Prostate gland (tissue), 2 donors: Measurements from ENCODE around the gene ST6GALNAC5. TPM values are rescaled to one million over a fixed set of nuclear protein-coding genes. Genes with fewer than 3 reads are reported as not detected.

Experiments used
- DNase-seq: peaks from one replicate; pipeline ENCODE4 v3.0.0-alpha.2; 2019; ENCODE audit warnings: low spot score
- H3K27ac ChIP-seq, 2 donors: fragments of 200-600 bp; sonication (generic); 2 replicates each; pipeline ENCODE4 v1.5.1; 2017 to 2019
- H3K27me3 ChIP-seq: fragments of 200-600 bp; sonication (generic); replicated peaks from 2 replicates; pipeline ENCODE4 v1.5.1; 2019; ENCODE audit not compliant: insufficient read depth
- H3K36me3 ChIP-seq, 2 donors: fragments of 200-600 bp; sonication (generic); 1 replicate in 1 of 2; 2 replicates in 1 of 2; pipeline versions ENCODE4 v1.5.1 to v1.8.1; 2017 to 2019
- H3K4me1 ChIP-seq: fragments of 200-600 bp; sonication (generic); replicated peaks from 2 replicates; pipeline ENCODE4 v1.5.1; 2019
- H3K4me3 ChIP-seq, 2 donors: fragments of 200-600 bp; sonication (generic); 2 replicates each; pipeline ENCODE4 v1.5.1; 2017 to 2019
- H3K9me3 ChIP-seq: fragments of 200-600 bp; sonication (generic); 2 replicates; pipeline ENCODE4 v1.5.1; 2017
- CTCF ChIP-seq, 4 experiments: fragments of 200-600 bp in 2 of 4; fragments of 450-650 bp in 2 of 4; sonication (generic) in 2 of 4; IDR thresholded peaks; 1 replicate in 3 of 4; 2 replicates in 1 of 4; pipeline ENCODE4 v1.5.1; 2016 to 2019; ENCODE audit warnings: antibody characterized with exemption in 4 of 4, mild to moderate bottlenecking in 2 of 4, moderate library complexity in 2 of 4
- POLR2A ChIP-seq: fragments of 450-650 bp; IDR thresholded peaks from one replicate; pipeline ENCODE4 v1.6.1; 2016; ENCODE audit warnings: antibody characterized with exemption, mild to moderate bottlenecking
- POLR2AphosphoS5 ChIP-seq: sonication (generic); formaldehyde crosslinking; IDR thresholded peaks from one replicate; pipeline ENCODE4 v1.6.1; 2017; ENCODE audit warnings: antibody characterized with exemption
- WGBS: methylation state at CpG from one replicate; pipeline ENCODE4 v1.1.5; 2018; 5-methylcytosine and 5-hydroxymethylcytosine counted together
- intact Hi-C: fragments of 100-400 bp; cut with DNase I; formaldehyde crosslinking; loops from one replicate; pipeline ENCODE4 v1.14.2; 2022
- total RNA-seq, 2 donors: library from RNA; depleted of rRNA; stranded (reverse); fragments of >200 nt; gene quantifications; one replicate each; pipeline ENCODE4 v1.1.0, GENCODE V29; 2016

The ST6GALNAC5 gene
- total RNA-seq, 2 donors from 2014 or later: 4.8 to 18.5 TPM

GRCh38 chr1:76856104-76856503 is 11.2 kb upstream of the ST6GALNAC5 start:
- no peaks in the 10 kb centered on the region for H3K36me3 ChIP-seq
- H3K27me3 ChIP-seq: no peaks in the 10 kb centered on the region
- no peak for DNase-seq
- no peak overlapping the region for H3K27ac ChIP-seq
- no peaks in the 10 kb centered on the region for H3K4me1 ChIP-seq
- 37% methylated on average over 5 of the region's 5 CpGs for WGBS
- no peak for TF ChIP-seq POLR2A
- TF ChIP-seq POLR2AphosphoS5: peak; percentile 44
- TF ChIP-seq CTCF (IDR thresholded peaks at IDR 0.05): no peak
- intact Hi-C loops: no loop called here
- no peaks in the 10 kb centered on the region for H3K9me3 ChIP-seq
- no peak overlapping the region for H3K4me3 ChIP-seq

GRCh38 chr1:76857138-76857537 is 10.1 kb upstream of the ST6GALNAC5 start:
- TF ChIP-seq POLR2A: no peak
- no peak for TF ChIP-seq POLR2AphosphoS5
- TF ChIP-seq CTCF (IDR thresholded peaks at IDR 0.05): no peak
- no peaks in the 10 kb centered on the region for H3K4me1 ChIP-seq
- intact Hi-C loops: no loop called here
- no peak for DNase-seq
- no peak overlapping the region for H3K27ac ChIP-seq
- H3K36me3 ChIP-seq: no peaks in the 10 kb centered on the region
- no peaks in the 10 kb centered on the region for H3K9me3 ChIP-seq
- H3K4me3 ChIP-seq: no peak overlapping the region
- 80% methylated on average over 5 of the region's 5 CpGs for WGBS
- H3K27me3 ChIP-seq: no peaks in the 10 kb centered on the region

- no peak overlapping the region for H3K27ac ChIP-seq
- no peak for TF ChIP-seq POLR2AphosphoS5
- TF ChIP-seq CTCF (IDR thresholded peaks at IDR 0.05): no peak
- no peak for TF ChIP-seq POLR2A
- no peaks in the 10 kb centered on the region for H3K9me3 ChIP-seq
- DNase-seq: no peak
- H3K36me3 ChIP-seq: no peaks in the 10 kb centered on the region
- H3K4me1 ChIP-seq: no peaks in the 10 kb centered on the region
- no peaks in the 10 kb centered on the region for H3K27me3 ChIP-seq
- H3K4me3 ChIP-seq: no peak overlapping the region
- WGBS: 85% methylated on average over 3 of the region's 3 CpGs
- intact Hi-C loops: no loop called here
These were observed 9.3 kb upstream of the ST6GALNAC5 start for GRCh38 chr1:76857973-76858372.

- TF ChIP-seq POLR2AphosphoS5 (no peak), POLR2A (no peak), CTCF (IDR thresholded peaks at IDR 0.05) (no peak)
- DNase-seq: no peak
- peaks cover 4% of the 10 kb centered on the region for H3K27me3 ChIP-seq
- no peaks in the 10 kb centered on the region for H3K36me3 ChIP-seq
- 66% methylated on average over 2 of the region's 2 CpGs for WGBS
- no peak overlapping the region for H3K4me3 ChIP-seq
- intact Hi-C loops: loop anchor here (10.0 kb wide), 1 partner anchor 706 kb away; no protein-coding TSS in a partner anchor
- no peaks in the 10 kb centered on the region for H3K4me1 ChIP-seq
- no peaks in the 10 kb centered on the region for H3K9me3 ChIP-seq
- H3K27ac ChIP-seq: no peak overlapping the region
These were observed 6.1 kb upstream of the ST6GALNAC5 start for GRCh38 chr1:76861149-76861548.

- no peak for TF ChIP-seq CTCF (IDR thresholded peaks at IDR 0.05)
- no peak for TF ChIP-seq POLR2AphosphoS5
- no peak for TF ChIP-seq POLR2A
- Histone ChIP-seq H3K27ac (no peak overlapping the region), H3K4me3 (no peak overlapping the region), H3K36me3 (no peaks in the 10 kb centered on the region), H3K4me1 (no peaks in the 10 kb centered on the region), H3K27me3 (peaks cover 5% of the 10 kb centered on the region), H3K9me3 (no peaks in the 10 kb centered on the region)
- DNase-seq: no peak
- intact Hi-C loops: loop anchor here (10.0 kb wide), 1 partner anchor 708 kb away; no protein-coding TSS in a partner anchor
These were observed 4.8 kb upstream of the ST6GALNAC5 start for GRCh38 chr1:76862447-76862846.
